ENCODE results near the gene HCFC1R1.

The HCFC1R1 gene

GRCh38 chr16:3035972-3036725 is 12.4 kb upstream of the HCFC1R1 start:
- no peak for DNase-seq (ENCODE audit: low spot score)

GRCh38 chr16:3035289-3035971 is 11.7 kb upstream of the HCFC1R1 start:
- DNase-seq (ENCODE audit: low spot score) (no peak), FAIRE-seq (no peak)

More at GRCh38 chr16:3035972-3036725, 12.4 kb upstream of the HCFC1R1 start:
- no peak for FAIRE-seq

GRCh38 chr16:3032624-3033023 is 8.9 kb upstream of the HCFC1R1 start:
- FAIRE-seq, result no peak
- no peak for DNase-seq (ENCODE audit: low spot score)

GRCh38 chr16:3030222-3031212 is 6.8 kb upstream of the HCFC1R1 start:
- DNase-seq (ENCODE audit: low spot score), result no peak
- FAIRE-seq, result no peak

- FAIRE-seq (no peak), DNase-seq (ENCODE audit: low spot score) (no peak)
Measured at GRCh38 chr16:3029491-3030221, 5.9 kb upstream of the HCFC1R1 start.

GRCh38 chr16:3028716-3029319 is 5.1 kb upstream of the HCFC1R1 start:
- DNase-seq (ENCODE audit: low spot score), result no peak
- FAIRE-seq, result no peak

- FAIRE-seq, result no peak
- DNase-seq (ENCODE audit: low spot score), result peak; percentile 61
Measured at GRCh38 chr16:3027983-3028715, 4.4 kb upstream of the HCFC1R1 start.

GRCh38 chr16:3027489-3027795 is 3.7 kb upstream of the HCFC1R1 start:
- DNase-seq (ENCODE audit: low spot score) (no peak), FAIRE-seq (no peak)

GRCh38 chr16:3026609-3027488 is 3.1 kb upstream of the HCFC1R1 start:
- no peak for FAIRE-seq
- no peak for DNase-seq (ENCODE audit: low spot score)

- DNase-seq (ENCODE audit: low spot score), result no peak
- FAIRE-seq, result no peak
Measured at GRCh38 chr16:3026003-3026378, 2.2 kb upstream of the HCFC1R1 start.

GRCh38 chr16:3025032-3026002 is 1.6 kb upstream of the HCFC1R1 start:
- no peak for DNase-seq (ENCODE audit: low spot score)
- FAIRE-seq, result no peak

GRCh38 chr16:3023415-3023668 is 400 bp downstream of the HCFC1R1 start:
- peak; percentile 93 for DNase-seq (ENCODE audit: low spot score)
- FAIRE-seq, result peak; percentile 59

GRCh38 chr16:3022684-3023414 is 893 bp downstream of the HCFC1R1 start:
- DNase-seq (ENCODE audit: low spot score) (no peak), FAIRE-seq (no peak)

GRCh38 chr16:3022208-3022683 is 1.5 kb downstream of the HCFC1R1 start:
- no peak for FAIRE-seq

GRCh38 chr16:3021449-3022207 is 2.1 kb downstream of the HCFC1R1 start:
- FAIRE-seq, result peak; percentile 93
- DNase-seq (ENCODE audit: low spot score), result peak; percentile 97

More at GRCh38 chr16:3022208-3022683, 1.5 kb downstream of the HCFC1R1 start:
- DNase-seq (ENCODE audit: low spot score), result peak; percentile 93

- peak; percentile 71 for FAIRE-seq
Measured at GRCh38 chr16:3020604-3021448, 2.9 kb downstream of the HCFC1R1 start.

More at GRCh38 chr16:3020604-3021448, 2.9 kb downstream of the HCFC1R1 start:
- DNase-seq (ENCODE audit: low spot score), result peak; percentile 95
